Progenitor cell of endocrine pancreas (in vitro differentiated cells): ENCODE data around the gene DCLK2. TPM values are rescaled to one million over a fixed set of nuclear protein-coding genes. Genes with fewer than 3 reads are reported as not detected.

Source experiments
- DNase-seq: peaks from one replicate; pipeline ENCODE4 v3.0.0; 2021; ENCODE audit warnings: low spot score; ENCODE audit not compliant: unreplicated experiment
- H3K27ac Mint-ChIP-seq: 2 replicates; pipeline ENCODE4 v1.8.0; 2021; ENCODE audit warnings: mild to moderate bottlenecking, moderate library complexity, mixed read lengths
- H3K27me3 Mint-ChIP-seq: 2 replicates; pipeline ENCODE4 v1.8.0; 2021; ENCODE audit warnings: mixed read lengths
- H3K36me3 Mint-ChIP-seq: 2 replicates; pipeline ENCODE4 v1.8.0; 2022; ENCODE audit warnings: mixed read lengths; ENCODE audit not compliant: insufficient read depth
- H3K4me1 Mint-ChIP-seq: 2 replicates; pipeline ENCODE4 v1.8.0; 2021; ENCODE audit warnings: low read depth, mixed read lengths
- H3K4me3 Mint-ChIP-seq: 2 replicates; pipeline ENCODE4 v1.8.0; 2021; ENCODE audit warnings: low read depth, mild to moderate bottlenecking, moderate library complexity, mixed read lengths
- H3K9me3 Mint-ChIP-seq: 2 replicates; pipeline ENCODE4 v1.8.0; 2021; ENCODE audit warnings: low read depth, mixed read lengths
- total RNA-seq: library from RNA; stranded (reverse); gene quantifications from 2 replicates; pipeline ENCODE4 v1.2.1, GENCODE V29; 2021
- TF ChIP-seq, protein P1 (sequence below): fragments of 200-600 bp; sonication (generic); IDR thresholded peaks from one replicate; pipeline ENCODE4 v1.5.0; 2021; ENCODE audit warnings: antibody characterized with exemption, mild to moderate bottlenecking; ENCODE audit not compliant: unreplicated experiment

The DCLK2 gene
- total RNA-seq, 1 donor from 2014 or later = 7.2 TPM

DNA sequence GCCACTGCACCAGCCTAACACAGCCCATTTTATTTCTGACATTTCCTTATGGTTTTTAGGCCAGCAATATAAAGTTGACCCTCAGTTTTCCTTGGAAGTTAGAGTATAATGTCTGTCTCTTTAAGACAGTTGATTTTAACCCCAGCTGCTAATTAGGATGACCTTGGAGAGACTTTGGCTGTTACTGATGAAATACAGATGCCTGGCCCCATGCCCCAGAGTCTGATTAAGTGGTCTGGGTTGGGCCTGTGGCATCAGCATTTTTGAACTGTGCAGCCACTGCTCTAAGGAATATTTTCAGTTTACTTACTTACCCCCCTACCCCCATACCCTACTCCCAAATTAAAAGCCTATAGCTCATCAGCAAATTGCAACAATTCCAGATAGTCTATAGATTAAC lies 85.8 kb downstream of the DCLK2 start:
- TF ChIP-seq, protein P1, sequence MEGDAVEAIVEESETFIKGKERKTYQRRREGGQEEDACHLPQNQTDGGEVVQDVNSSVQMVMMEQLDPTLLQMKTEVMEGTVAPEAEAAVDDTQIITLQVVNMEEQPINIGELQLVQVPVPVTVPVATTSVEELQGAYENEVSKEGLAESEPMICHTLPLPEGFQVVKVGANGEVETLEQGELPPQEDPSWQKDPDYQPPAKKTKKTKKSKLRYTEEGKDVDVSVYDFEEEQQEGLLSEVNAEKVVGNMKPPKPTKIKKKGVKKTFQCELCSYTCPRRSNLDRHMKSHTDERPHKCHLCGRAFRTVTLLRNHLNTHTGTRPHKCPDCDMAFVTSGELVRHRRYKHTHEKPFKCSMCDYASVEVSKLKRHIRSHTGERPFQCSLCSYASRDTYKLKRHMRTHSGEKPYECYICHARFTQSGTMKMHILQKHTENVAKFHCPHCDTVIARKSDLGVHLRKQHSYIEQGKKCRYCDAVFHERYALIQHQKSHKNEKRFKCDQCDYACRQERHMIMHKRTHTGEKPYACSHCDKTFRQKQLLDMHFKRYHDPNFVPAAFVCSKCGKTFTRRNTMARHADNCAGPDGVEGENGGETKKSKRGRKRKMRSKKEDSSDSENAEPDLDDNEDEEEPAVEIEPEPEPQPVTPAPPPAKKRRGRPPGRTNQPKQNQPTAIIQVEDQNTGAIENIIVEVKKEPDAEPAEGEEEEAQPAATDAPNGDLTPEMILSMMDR = no peak
- Mint-ChIP-seq H3K27ac (no peak overlapping the region), H3K4me3 (no peak overlapping the region), H3K27me3 (no peaks in the 10 kb centered on the region), H3K4me1 (no peaks in the 10 kb centered on the region), H3K9me3 (peaks cover 4% of the 10 kb centered on the region), H3K36me3 (peaks cover 1% of the 10 kb centered on the region)
- DNase-seq = no peak

DNA sequence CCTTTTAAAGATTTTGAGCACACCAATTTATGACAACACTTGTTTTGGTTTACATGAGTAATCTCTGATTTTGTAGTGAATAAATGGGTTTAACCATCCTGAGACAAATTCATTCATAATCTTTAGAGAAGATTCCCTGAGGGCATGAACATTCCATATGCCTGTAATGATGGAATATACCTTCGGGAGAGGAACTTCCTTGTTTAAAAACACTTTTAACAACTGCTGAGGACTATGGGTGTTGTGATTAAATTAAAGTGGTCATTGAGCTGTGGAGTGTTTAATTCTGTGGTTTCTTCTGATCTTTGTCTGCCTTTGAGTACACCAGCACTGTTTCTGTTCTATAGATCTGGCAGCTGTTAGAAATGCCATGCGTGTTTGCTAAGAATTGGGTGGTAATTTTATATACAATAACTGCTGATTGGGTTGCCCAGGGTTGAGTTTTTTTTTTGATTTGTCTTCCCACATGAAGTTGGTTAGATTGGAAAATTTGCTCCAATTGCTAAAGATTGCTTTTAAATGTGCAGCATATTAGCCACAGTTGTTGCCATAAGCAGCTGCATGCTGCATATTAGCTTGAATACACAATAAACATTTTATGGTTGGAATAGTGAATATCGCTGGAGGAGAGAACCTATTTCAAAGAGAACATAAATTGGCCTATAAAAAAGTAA lies 86.8 kb downstream of the DCLK2 start:
- TF ChIP-seq, protein P1 = no peak
- Mint-ChIP-seq H3K36me3 (peaks cover 1% of the 10 kb centered on the region), H3K4me3 (no peak overlapping the region), H3K9me3 (peaks cover 4% of the 10 kb centered on the region), H3K4me1 (no peaks in the 10 kb centered on the region), H3K27me3 (no peaks in the 10 kb centered on the region), H3K27ac (no peak overlapping the region)
- DNase-seq = no peak

DNA sequence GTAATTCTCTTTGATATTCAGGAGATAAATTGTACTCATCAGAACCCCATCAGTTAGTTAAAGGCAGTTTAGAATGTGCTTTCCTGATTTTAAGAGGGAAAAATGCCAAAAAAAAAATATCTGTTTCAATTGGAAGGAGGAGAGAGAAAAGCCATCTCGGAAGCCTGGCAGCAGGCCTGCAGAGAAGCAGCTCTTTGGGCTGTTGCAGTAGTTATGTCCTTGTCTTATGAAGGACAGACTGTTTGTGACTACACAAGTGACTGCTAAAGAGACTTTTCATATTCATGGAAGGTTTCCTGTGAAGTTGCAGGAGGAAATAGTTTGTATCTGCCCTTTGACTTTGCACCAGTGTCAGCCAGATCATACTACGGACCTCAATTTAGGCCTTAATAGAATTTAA lies 88.8 kb downstream of the DCLK2 start:
- Mint-ChIP-seq H3K4me3 (no peak overlapping the region), H3K9me3 (peaks cover 8% of the 10 kb centered on the region), H3K4me1 (no peaks in the 10 kb centered on the region), H3K36me3 (peaks cover 1% of the 10 kb centered on the region), H3K27me3 (no peaks in the 10 kb centered on the region), H3K27ac (no peak overlapping the region)
- DNase-seq = no peak
- TF ChIP-seq, protein P1 = no peak

- H3K4me3 Mint-ChIP-seq = no peak overlapping the region
- H3K36me3 Mint-ChIP-seq = no peaks in the 10 kb centered on the region
- no peak for DNase-seq
- TF ChIP-seq, protein P1 = no peak
- no peaks in the 10 kb centered on the region for H3K27me3 Mint-ChIP-seq
- H3K27ac Mint-ChIP-seq = no peak overlapping the region
- H3K4me1 Mint-ChIP-seq = no peaks in the 10 kb centered on the region
- peaks cover 4% of the 10 kb centered on the region for H3K9me3 Mint-ChIP-seq
Measured at GRCh38 chr4:150173432-150173861, 95.2 kb downstream of the DCLK2 start.

GRCh38 chr4:150173982-150174398 lies 95.7 kb downstream of the DCLK2 start:
- DNase-seq = no peak
- Mint-ChIP-seq H3K27me3 (no peaks in the 10 kb centered on the region), H3K4me3 (no peak overlapping the region), H3K27ac (no peak overlapping the region), H3K36me3 (no peaks in the 10 kb centered on the region), H3K9me3 (peaks cover 4% of the 10 kb centered on the region), H3K4me1 (no peaks in the 10 kb centered on the region)
- TF ChIP-seq, protein P1 = no peak
